Activated CD4-positive, alpha-beta T cell treated with anti-CD3 and anti-CD28 coated beads for 36 hours (primary cell): Measurements from ENCODE around the gene CCDC175. TPM values are rescaled to one million over a fixed set of nuclear protein-coding genes. Genes with fewer than 3 reads are reported as not detected.
A peak's percentile ranks its signal among the peaks of the same experiment; 100 is the strongest.

Experiments
- ATAC-seq: fragments of 200-7000 bp; cut with Tn5 transposase; one replicate; pipeline ENCODE4 v1.10.0; 2021; ENCODE audit warnings: mild to moderate bottlenecking, moderate library complexity
- CTCF ChIA-PET: fragments of 350-600 bp; sonication (Branson Sonifier 250); formaldehyde crosslinking; loops from one replicate; lab custom pipeline; 2021; ENCODE audit warnings: antibody characterized with exemption; lab: Charles Lee
- POLR2A ChIA-PET: fragments of 350-600 bp; sonication (Branson Sonifier 250); formaldehyde crosslinking; loops from one replicate; lab custom pipeline; 2021; ENCODE audit warnings: antibody characterized with exemption, inconsistent platforms; lab: Charles Lee
- DNase-seq: peaks from one replicate; pipeline ENCODE4 v3.0.0-alpha.2; 2020
- H3K27ac Mint-ChIP-seq: one replicate; pipeline ENCODE4 v1.8.0; 2021; ENCODE audit warnings: mixed read lengths
- H3K27me3 Mint-ChIP-seq: one replicate; pipeline ENCODE4 v1.8.0; 2021; ENCODE audit warnings: mixed read lengths
- H3K36me3 Mint-ChIP-seq: one replicate; pipeline ENCODE4 v1.8.0; 2021; ENCODE audit warnings: low read depth, mixed read lengths
- H3K4me1 Mint-ChIP-seq: one replicate; pipeline ENCODE4 v1.8.0; 2021; ENCODE audit warnings: mixed read lengths
- H3K4me3 Mint-ChIP-seq: one replicate; pipeline ENCODE4 v1.8.0; 2021; ENCODE audit warnings: mild to moderate bottlenecking, moderate library complexity, mixed read lengths
- H3K9me3 Mint-ChIP-seq: one replicate; pipeline ENCODE4 v1.8.0; 2021; ENCODE audit warnings: low read depth, mixed read lengths
- intact Hi-C, 2 experiments: fragments of 100-400 bp; cut with DNase I in 1 of 2; cut with micrococcal nuclease in 1 of 2; formaldehyde crosslinking; loops; one replicate each; pipeline versions ENCODE4 v1.14.2 to v1.15.1; 2022 to 2024; cut with DNase I, micrococcal nuclease
- total RNA-seq, 2 experiments: library from RNA; stranded (reverse); gene quantifications; one replicate each; pipeline ENCODE4 v1.2.3, GENCODE V29; 2021

The CCDC175 gene
- total RNA-seq, 2 experiments from 2014 or later: not detected

GRCh38 chr14:59507752-59508103, 68.9 kb downstream of the CCDC175 start:
- ChIA-PET CTCF (interaction anchor here (0.6 to 1.8 kb wide), 12 partner anchors 17 to 910 kb away, joined by 3 to 33 read pairs (median 4); partner anchors contain the start of genes CCDC175 and RTN1), POLR2A (no interaction called here)
- peaks cover 3% of the 10 kb centered on the region for H3K27me3 Mint-ChIP-seq

GRCh38 chr14:59507063-59507751, 69.4 kb downstream of the CCDC175 start:
- Mint-ChIP-seq H3K4me3 (no peak overlapping the region), H3K27ac (no peak overlapping the region), H3K9me3 (no peaks in the 10 kb centered on the region), H3K27me3 (peaks cover 3% of the 10 kb centered on the region), H3K4me1 (peaks cover 5% of the 10 kb centered on the region), H3K36me3 (peaks cover 6% of the 10 kb centered on the region)
- intact Hi-C loops: loop anchor here (1.0 to 5.0 kb wide), 3 partner anchors 69 to 677 kb away; partner anchors contain the start of gene CCDC175 (in 2 of the 2)
- CTCF ChIA-PET: interaction anchor here (0.6 to 1.8 kb wide), 14 partner anchors 10 to 910 kb away, joined by 3 to 33 read pairs (median 4); partner anchors contain the start of genes CCDC175 and RTN1
- ATAC-seq (peak; percentile 95), DNase-seq (peak; percentile 76)
- POLR2A ChIA-PET: no interaction called here

More at GRCh38 chr14:59507752-59508103, 68.9 kb downstream of the CCDC175 start:
- ATAC-seq (no peak), DNase-seq (no peak)
- Mint-ChIP-seq H3K36me3 (peaks cover 3% of the 10 kb centered on the region), H3K4me3 (no peak overlapping the region), H3K27ac (no peak overlapping the region), H3K4me1 (peaks cover 5% of the 10 kb centered on the region), H3K9me3 (no peaks in the 10 kb centered on the region)
- intact Hi-C loops: loop anchor here (1.0 to 5.0 kb wide), 3 partner anchors 69 to 677 kb away; partner anchors contain the start of gene CCDC175 (in 2 of the 2)

GRCh38 chr14:59503256-59503655, 73.4 kb downstream of the CCDC175 start:
- Mint-ChIP-seq H3K4me1 (peaks cover 5% of the 10 kb centered on the region), H3K27ac (no peak overlapping the region), H3K9me3 (no peaks in the 10 kb centered on the region), H3K27me3 (no peaks in the 10 kb centered on the region), H3K4me3 (no peak overlapping the region), H3K36me3 (peaks cover 8% of the 10 kb centered on the region)
- no peak for ATAC-seq
- no peak for DNase-seq
- intact Hi-C loops: no loop called here
- CTCF ChIA-PET: interaction anchor here (0.7 to 2.4 kb wide), 3 partner anchors 9 to 682 kb away, joined by 3 to 12 read pairs (median 3); partner anchors contain the start of gene CCDC175
- POLR2A ChIA-PET: no interaction called here

- peaks cover 5% of the 10 kb centered on the region for H3K4me1 Mint-ChIP-seq
- no peak for DNase-seq
- H3K36me3 Mint-ChIP-seq: peaks cover 14% of the 10 kb centered on the region
- no peak overlapping the region for H3K27ac Mint-ChIP-seq
- no peak for ATAC-seq
- H3K4me3 Mint-ChIP-seq: no peak overlapping the region
- intact Hi-C loops: no loop called here
- H3K9me3 Mint-ChIP-seq: no peaks in the 10 kb centered on the region
- H3K27me3 Mint-ChIP-seq: no peaks in the 10 kb centered on the region
- CTCF ChIA-PET: interaction anchor here (1.2 kb wide), 1 partner anchor 10 kb away, joined by 4 read pairs; no protein-coding TSS in a partner anchor
- POLR2A ChIA-PET: no interaction called here
Measured at GRCh38 chr14:59500732-59501131, 75.9 kb downstream of the CCDC175 start.

GRCh38 chr14:59492384-59492783, 84.2 kb downstream of the CCDC175 start:
- Mint-ChIP-seq H3K4me1 (peaks cover 30% of the 10 kb centered on the region), H3K27ac (no peak overlapping the region), H3K9me3 (no peaks in the 10 kb centered on the region), H3K4me3 (no peak overlapping the region), H3K36me3 (peaks cover 52% of the 10 kb centered on the region), H3K27me3 (no peaks in the 10 kb centered on the region)
- CTCF ChIA-PET: interaction anchor here (0.7 kb wide), 1 partner anchor 122 kb away, joined by 3 read pairs; no protein-coding TSS in a partner anchor
- intact Hi-C loops: no loop called here
- DNase-seq (no peak), ATAC-seq (no peak)
- POLR2A ChIA-PET: no interaction called here

- Mint-ChIP-seq H3K27me3 (no peaks in the 10 kb centered on the region), H3K9me3 (no peaks in the 10 kb centered on the region), H3K36me3 (peaks cover 49% of the 10 kb centered on the region), H3K27ac (no peak overlapping the region), H3K4me1 (peaks cover 39% of the 10 kb centered on the region), H3K4me3 (no peak overlapping the region)
- ChIA-PET CTCF (interaction anchor here (0.6 to 1.7 kb wide), 4 partner anchors 9 to 1479 kb away, joined by 3 to 4 read pairs (median 4); no protein-coding TSS in a partner anchor), POLR2A (no interaction called here)
- intact Hi-C loops: no loop called here
- DNase-seq (no peak), ATAC-seq (no peak)
Measured at GRCh38 chr14:59490756-59491155, 85.9 kb downstream of the CCDC175 start.

- ChIA-PET CTCF (interaction anchor here (0.9 to 1.9 kb wide), 6 partner anchors 12 to 22 kb away, joined by 3 to 10 read pairs (median 4); no protein-coding TSS in a partner anchor), POLR2A (interaction anchor here (0.8 to 1.7 kb wide), 4 partner anchors 20 to 1057 kb away, joined by 3 to 9 read pairs (median 4); partner anchors contain the start of genes DAAM1, GPR135, KIAA0586 and PPM1A)
- Mint-ChIP-seq H3K36me3 (peaks cover 25% of the 10 kb centered on the region), H3K9me3 (no peaks in the 10 kb centered on the region), H3K4me1 (peaks cover 61% of the 10 kb centered on the region), H3K27ac (peak overlapping the region; percentile 89), H3K27me3 (no peaks in the 10 kb centered on the region), H3K4me3 (peak overlapping the region; percentile 92)
- ATAC-seq (peak; percentile 53), DNase-seq (no peak)
- intact Hi-C loops: loop anchor here (1.0 to 5.0 kb wide), 10 partner anchors 20 to 1057 kb away; partner anchors contain the start of genes DAAM1 (in 2 of the 2), CCDC175 (in 1 of the 2), DHRS7 (in 1 of the 2) and GPR135 (in 1 of the 2)
Measured at GRCh38 chr14:59484639-59485175, 91.9 kb downstream of the CCDC175 start.

- peak within 1 kb of the TSS; percentile 92 for H3K4me3 Mint-ChIP-seq
- CTCF ChIA-PET: interaction anchor here (0.5 to 1.9 kb wide), 9 partner anchors 12 to 351 kb away, joined by 3 to 10 read pairs (median 3); partner anchors contain the start of gene DAAM1
Measured at GRCh38 chr14:59483819-59484638, 92.6 kb downstream of the CCDC175 start, which contains the start of the genes JKAMP and L3HYPDH. TSS of gene JKAMP (plus strand) at chr14:59484517. CDS start at chr14:59484590, 73 bp downstream. TSS of gene L3HYPDH (minus strand) at chr14:59484408. CDS start at chr14:59484316, 92 bp downstream.

GRCh38 chr14:59483363-59483762, 93.2 kb downstream of the CCDC175 start:
- H3K4me1 Mint-ChIP-seq: peaks cover 56% of the 10 kb centered on the region
- POLR2A ChIA-PET: interaction anchor here (1.7 kb wide), 2 partner anchors 19 to 295 kb away, joined by 5 to 9 read pairs; partner anchors contain the start of genes DAAM1 and GPR135
- H3K27ac Mint-ChIP-seq: peak overlapping the region; percentile 73
- H3K36me3 Mint-ChIP-seq: peaks cover 22% of the 10 kb centered on the region
- no peak for ATAC-seq
- no peaks in the 10 kb centered on the region for H3K27me3 Mint-ChIP-seq
- intact Hi-C loops: loop anchor here (5.0 kb wide), 2 partner anchors 609 to 1056 kb away; partner anchors contain the start of genes KIAA0586 (in 1 of the 2), PCNX4 (in 1 of the 2) and TIMM9 (in 1 of the 2)
- H3K9me3 Mint-ChIP-seq: no peaks in the 10 kb centered on the region
- CTCF ChIA-PET: interaction anchor here (1.4 to 1.9 kb wide), 2 partner anchors 13 to 19 kb away, joined by 5 to 10 read pairs; no protein-coding TSS in a partner anchor
- no peak for DNase-seq
- H3K4me3 Mint-ChIP-seq: peak overlapping the region; percentile 92

More at GRCh38 chr14:59483819-59484638, 92.6 kb downstream of the CCDC175 start, which contains the start of the genes JKAMP and L3HYPDH:
- POLR2A ChIA-PET: interaction anchor here (0.8 to 1.7 kb wide), 4 partner anchors 19 to 1057 kb away, joined by 3 to 9 read pairs (median 4); partner anchors contain the start of genes DAAM1, GPR135, KIAA0586 and PPM1A
- Mint-ChIP-seq H3K9me3 (no peaks in the 10 kb centered on the region), H3K27ac (peak within 1 kb of the TSS; percentile 89), H3K4me1 (peaks cover 57% of the 10 kb centered on the region), H3K27me3 (no peaks in the 10 kb centered on the region), H3K36me3 (peaks cover 21% of the 10 kb centered on the region)
- intact Hi-C loops: loop anchor here (1.0 to 5.0 kb wide), 9 partner anchors 19 to 1057 kb away; partner anchors contain the start of genes DAAM1 (in 2 of the 2), CCDC175 (in 1 of the 2), DHRS7 (in 1 of the 2) and GPR135 (in 1 of the 2)
- peak; percentile 99 for DNase-seq
- peak; percentile 97 for ATAC-seq
